Stomach smooth muscle (tissue), 2 donors: ENCODE measurements around the gene PDE7B.

ENCODE experiments used
- H3K27ac ChIP-seq: one replicate; pipeline ENCODE4 v1.7.0; 2013; ENCODE audit warnings: mild to moderate bottlenecking, low read length, inconsistent platforms
- H3K27me3 ChIP-seq, 2 donors: one replicate each; pipeline ENCODE4 v1.7.0; 2013; ENCODE audit warnings: low read length in 2 of 2; ENCODE audit not compliant: insufficient read depth in 2 of 2, control insufficient read depth in 1 of 2
- H3K36me3 ChIP-seq, 2 donors: one replicate each; pipeline ENCODE4 v1.7.0; 2013; ENCODE audit warnings: low read length in 2 of 2; ENCODE audit not compliant: control insufficient read depth in 2 of 2, insufficient read depth in 2 of 2
- H3K4me1 ChIP-seq: one replicate; pipeline ENCODE4 v1.7.0; 2013; ENCODE audit warnings: low read length; ENCODE audit not compliant: control insufficient read depth, insufficient read depth
- H3K4me3 ChIP-seq, 2 donors: one replicate each; pipeline ENCODE4 v1.7.0; 2013; ENCODE audit warnings: low read length in 2 of 2
- H3K9ac ChIP-seq, 2 donors: one replicate each; pipeline ENCODE4 v1.7.0; 2013; ENCODE audit warnings: low read length in 2 of 2, mild to moderate bottlenecking in 1 of 2
- H3K9me3 ChIP-seq, 2 donors: one replicate each; pipeline ENCODE4 v1.7.0; 2013; ENCODE audit warnings: low read length in 2 of 2; ENCODE audit not compliant: control insufficient read depth in 2 of 2
- donor health status: healthy.
- donor health status: Pancreatic carcinoma.

PDE7B gene

DNA sequence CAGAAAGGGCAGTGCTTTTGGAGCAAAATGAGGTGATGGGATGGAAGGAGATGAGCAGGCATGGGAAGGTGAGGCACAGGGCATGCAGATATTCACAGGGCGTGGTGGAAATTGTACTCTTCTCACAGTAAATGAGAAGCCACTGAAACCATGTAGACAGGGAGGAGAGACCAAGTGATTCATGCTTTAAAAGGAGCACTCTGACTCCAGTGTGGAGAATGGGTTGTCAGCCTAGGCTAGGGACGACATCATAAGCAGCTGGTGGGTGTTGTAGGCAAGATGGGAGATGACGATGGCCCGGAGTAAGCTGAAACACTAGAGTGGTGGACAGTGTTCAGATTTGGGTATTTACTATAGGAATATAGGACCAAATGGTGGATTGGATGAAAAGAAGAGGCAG lies 18.4 kb downstream of the PDE7B start:
- Histone ChIP-seq H3K27ac (no peak overlapping the region), H3K4me3 (no peak overlapping the region), H3K9ac (no peak overlapping the region), H3K4me1 (no peaks in the 10 kb centered on the region), H3K36me3 (no peaks in the 10 kb centered on the region), H3K27me3 (no peaks in the 10 kb centered on the region), H3K9me3 (no peaks in the 10 kb centered on the region)

GRCh38 chr6:135870722-135871121 lies 19.2 kb downstream of the PDE7B start:
- no peak overlapping the region for H3K4me3 ChIP-seq
- H3K36me3 ChIP-seq, result no peaks in the 10 kb centered on the region
- H3K27me3 ChIP-seq, result no peaks in the 10 kb centered on the region
- no peak overlapping the region for H3K27ac ChIP-seq
- H3K9me3 ChIP-seq, result no peaks in the 10 kb centered on the region
- H3K9ac ChIP-seq, result no peak overlapping the region
- H3K4me1 ChIP-seq, result no peaks in the 10 kb centered on the region

GRCh38 chr6:135871296-135871695 lies 19.8 kb downstream of the PDE7B start:
- Histone ChIP-seq H3K27me3 (no peaks in the 10 kb centered on the region), H3K4me1 (no peaks in the 10 kb centered on the region), H3K9ac (no peak overlapping the region), H3K27ac (no peak overlapping the region), H3K4me3 (no peak overlapping the region), H3K9me3 (no peaks in the 10 kb centered on the region), H3K36me3 (no peaks in the 10 kb centered on the region)

GRCh38 chr6:135871878-135872277 lies 20.4 kb downstream of the PDE7B start:
- no peaks in the 10 kb centered on the region for H3K4me1 ChIP-seq
- H3K27me3 ChIP-seq, result no peaks in the 10 kb centered on the region
- no peak overlapping the region for H3K9ac ChIP-seq
- H3K36me3 ChIP-seq, result no peaks in the 10 kb centered on the region
- no peaks in the 10 kb centered on the region for H3K9me3 ChIP-seq
- no peak overlapping the region for H3K4me3 ChIP-seq
- no peak overlapping the region for H3K27ac ChIP-seq

DNA sequence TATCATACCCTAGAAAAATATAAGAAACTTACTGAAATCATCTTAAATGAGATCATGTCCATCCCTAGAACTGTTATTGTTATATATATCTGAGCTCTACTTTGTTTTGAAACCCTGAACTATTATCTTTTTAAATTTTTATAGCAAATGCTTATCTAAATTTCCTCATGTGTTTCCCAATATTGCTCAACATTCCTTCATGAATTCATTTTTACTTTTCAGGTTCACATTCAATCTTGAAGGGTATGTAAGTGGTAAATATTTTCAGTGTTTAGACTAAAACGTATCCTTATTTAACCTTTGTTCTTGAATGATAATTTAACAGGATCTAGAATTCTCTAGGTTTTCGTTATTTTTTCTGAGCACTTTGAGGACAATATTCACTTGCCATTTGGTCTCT lies 23.9 kb downstream of the PDE7B start:
- Histone ChIP-seq H3K27ac (no peak overlapping the region), H3K4me1 (peaks cover 2% of the 10 kb centered on the region), H3K9ac (no peak overlapping the region), H3K9me3 (no peaks in the 10 kb centered on the region), H3K36me3 (no peaks in the 10 kb centered on the region), H3K27me3 (no peaks in the 10 kb centered on the region), H3K4me3 (no peak overlapping the region)

GRCh38 chr6:135876058-135876457 lies 24.6 kb downstream of the PDE7B start:
- Histone ChIP-seq H3K36me3 (no peaks in the 10 kb centered on the region), H3K9ac (no peak overlapping the region), H3K27ac (no peak overlapping the region)

GRCh38 chr6:135877666-135878065 lies 26.2 kb downstream of the PDE7B start:
- H3K9me3 ChIP-seq, result no peaks in the 10 kb centered on the region
- H3K4me1 ChIP-seq, result peaks cover 2% of the 10 kb centered on the region
- no peak overlapping the region for H3K4me3 ChIP-seq
- H3K9ac ChIP-seq, result no peak overlapping the region
- H3K27me3 ChIP-seq, result no peaks in the 10 kb centered on the region
- no peaks in the 10 kb centered on the region for H3K36me3 ChIP-seq
- no peak overlapping the region for H3K27ac ChIP-seq

More at GRCh38 chr6:135876058-135876457, 24.6 kb downstream of the PDE7B start:
- H3K27me3 ChIP-seq, result no peaks in the 10 kb centered on the region
- no peaks in the 10 kb centered on the region for H3K9me3 ChIP-seq
- no peak overlapping the region for H3K4me3 ChIP-seq
- H3K4me1 ChIP-seq, result peaks cover 2% of the 10 kb centered on the region

- H3K9me3 ChIP-seq, result no peaks in the 10 kb centered on the region
- no peaks in the 10 kb centered on the region for H3K27me3 ChIP-seq
- H3K9ac ChIP-seq, result peak overlapping the region; percentile 21 to 35
- peaks cover 2% of the 10 kb centered on the region for H3K4me1 ChIP-seq
- H3K4me3 ChIP-seq, result peak overlapping the region; percentile 57 to 59
- H3K27ac ChIP-seq, result no peak overlapping the region
- no peaks in the 10 kb centered on the region for H3K36me3 ChIP-seq
These were observed 28.8 kb downstream of the PDE7B start for GRCh38 chr6:135880066-135880972.

DNA sequence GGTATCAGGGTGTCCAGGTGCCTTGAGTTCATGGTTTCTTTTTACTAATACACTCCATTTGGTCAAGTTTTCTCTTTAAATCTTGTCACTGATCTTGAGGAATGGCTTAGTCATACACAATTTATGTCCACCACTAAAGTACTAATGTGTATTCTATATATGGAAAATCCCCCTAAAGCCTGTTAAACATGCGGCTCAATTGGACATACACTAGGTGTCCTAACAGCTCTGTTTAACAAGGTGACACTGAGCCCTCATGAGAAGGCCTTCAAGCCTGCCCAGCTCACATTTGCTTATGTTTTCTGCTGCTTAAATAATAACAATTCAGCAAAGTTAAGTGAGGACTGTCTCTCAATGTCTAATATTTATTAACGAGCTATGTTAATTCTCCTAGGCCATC lies 31.5 kb downstream of the PDE7B start:
- Histone ChIP-seq H3K4me1 (peaks cover 2% of the 10 kb centered on the region), H3K27me3 (no peaks in the 10 kb centered on the region), H3K9me3 (no peaks in the 10 kb centered on the region), H3K27ac (no peak overlapping the region), H3K9ac (no peak overlapping the region), H3K4me3 (no peak overlapping the region), H3K36me3 (no peaks in the 10 kb centered on the region)

DNA sequence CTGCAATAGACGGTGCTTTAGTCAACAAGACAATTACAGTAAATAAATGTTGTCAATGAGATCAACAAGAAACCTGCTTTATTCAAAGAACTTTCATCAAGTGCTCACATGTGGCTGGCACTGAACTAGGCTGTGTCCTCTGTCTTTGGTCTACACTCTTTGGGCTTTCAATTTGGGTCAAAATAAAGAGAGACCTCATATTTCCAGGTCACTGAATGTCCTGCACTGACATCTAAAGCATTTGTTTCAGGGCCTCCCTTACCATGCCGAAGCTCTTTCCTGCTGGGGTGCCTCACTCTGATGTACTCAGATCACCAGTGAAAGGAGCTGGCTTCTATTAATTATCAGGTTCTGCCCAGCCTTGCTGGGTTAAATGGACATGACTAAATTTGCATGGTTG lies 32.0 kb downstream of the PDE7B start:
- no peak overlapping the region for H3K9ac ChIP-seq
- H3K27ac ChIP-seq, result no peak overlapping the region
- no peaks in the 10 kb centered on the region for H3K27me3 ChIP-seq
- H3K4me1 ChIP-seq, result peaks cover 2% of the 10 kb centered on the region
- H3K4me3 ChIP-seq, result no peak overlapping the region
- H3K36me3 ChIP-seq, result no peaks in the 10 kb centered on the region
- no peaks in the 10 kb centered on the region for H3K9me3 ChIP-seq

DNA sequence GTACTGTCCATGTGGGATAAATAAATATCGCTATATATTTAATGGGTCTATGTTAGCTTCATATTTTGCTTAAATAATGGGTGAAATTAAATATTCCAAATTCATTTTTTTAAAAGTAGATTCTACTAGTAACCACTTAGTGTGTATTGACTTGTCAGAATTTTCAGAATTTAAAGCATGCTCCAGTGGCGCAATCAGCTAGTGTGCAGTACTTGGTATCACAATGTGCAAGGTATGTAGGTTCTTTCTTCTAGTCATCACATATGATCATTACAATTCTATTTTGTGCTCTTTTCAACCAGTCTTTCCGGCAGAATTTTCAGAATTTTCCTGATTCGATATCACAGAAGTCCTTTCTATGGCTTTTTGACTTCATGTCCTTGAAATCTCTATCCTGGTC lies 32.6 kb downstream of the PDE7B start:
- no peaks in the 10 kb centered on the region for H3K36me3 ChIP-seq
- no peaks in the 10 kb centered on the region for H3K9me3 ChIP-seq
- H3K9ac ChIP-seq, result no peak overlapping the region
- H3K27ac ChIP-seq, result no peak overlapping the region
- H3K4me1 ChIP-seq, result peaks cover 2% of the 10 kb centered on the region
- no peaks in the 10 kb centered on the region for H3K27me3 ChIP-seq
- no peak overlapping the region for H3K4me3 ChIP-seq
